ENCODE data around the gene INO80C.

Gene INO80C, protein sequence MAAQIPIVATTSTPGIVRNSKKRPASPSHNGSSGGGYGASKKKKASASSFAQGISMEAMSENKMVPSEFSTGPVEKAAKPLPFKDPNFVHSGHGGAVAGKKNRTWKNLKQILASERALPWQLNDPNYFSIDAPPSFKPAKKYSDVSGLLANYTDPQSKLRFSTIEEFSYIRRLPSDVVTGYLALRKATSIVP

DNA sequence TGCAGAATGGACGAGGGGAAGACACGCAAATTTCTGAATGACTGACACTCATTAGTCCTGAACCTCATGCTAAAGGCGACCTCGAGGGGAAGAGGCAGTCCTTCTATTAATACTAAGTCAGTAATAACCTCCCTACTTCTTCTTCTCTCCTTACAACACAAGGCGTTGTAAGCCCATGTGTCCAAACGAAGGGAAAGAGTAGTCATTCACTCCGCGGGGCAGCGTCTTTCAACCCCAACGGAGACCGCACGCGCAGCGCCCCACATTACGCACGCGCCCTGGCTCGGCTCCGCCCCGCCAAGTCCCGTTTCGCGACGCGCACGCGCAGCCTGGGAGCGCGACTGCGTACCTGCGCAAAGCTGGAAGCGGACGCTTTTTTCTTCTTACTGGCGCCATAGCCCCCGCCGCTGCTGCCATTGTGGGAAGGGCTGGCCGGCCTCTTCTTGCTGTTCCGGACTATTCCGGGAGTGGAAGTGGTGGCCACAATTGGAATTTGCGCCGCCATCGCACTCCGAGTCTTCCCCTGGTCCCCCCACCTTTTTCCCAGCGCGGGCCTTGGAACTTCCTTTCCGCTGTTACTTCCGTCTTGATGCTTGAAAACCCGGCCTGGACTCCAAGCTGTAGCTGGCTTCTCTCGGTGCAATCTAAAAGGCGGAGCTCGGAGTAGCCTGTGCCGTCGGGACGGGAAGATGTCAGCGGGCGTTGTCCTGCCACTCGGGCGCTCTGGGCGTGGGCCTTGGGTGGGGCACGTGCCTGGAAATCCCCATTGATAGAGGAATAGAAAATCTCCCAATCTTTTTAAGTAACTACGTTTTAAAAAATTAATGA lies at the start of gene INO80C:
Gene INO80C (minus strand): TSS at position 591 of the 828 bp plus-strand sequence. CDS start 86 bp downstream, at position 505.
- no peaks in the 10 kb centered on the region for H3K9me3 ChIP-seq (ENCODE audit: low read depth, low read length)
- peak within 1 kb of the TSS; percentile 92 for H3K9ac ChIP-seq (ENCODE audit: insufficient read length)
- peak; percentile 84 for DNase-seq (ENCODE audit: low read depth, low spot score)
- H3K27ac ChIP-seq, result peak within 1 kb of the TSS; percentile 96
- peak within 1 kb of the TSS; percentile 90 for H3K4me3 ChIP-seq
- no peak for TF ChIP-seq EZH2 (IDR thresholded peaks at IDR 0.05)
- peak; percentile 96 for TF ChIP-seq POLR2AphosphoS5 (IDR thresholded peaks at IDR 0.05; ENCODE audit: borderline replicate concordance, low read depth, low read length)
- TF ChIP-seq FOXP2 (optimal IDR thresholded peaks at IDR 0.05; ENCODE audit: control extremely low read depth, extremely low read length, insufficient read depth), result peak; percentile 41
- H3K36me3 ChIP-seq (ENCODE audit: insufficient read depth, low read length), result peaks cover 3% of the 10 kb centered on the region; the same call in 1 of the 2 replicates

DNA sequence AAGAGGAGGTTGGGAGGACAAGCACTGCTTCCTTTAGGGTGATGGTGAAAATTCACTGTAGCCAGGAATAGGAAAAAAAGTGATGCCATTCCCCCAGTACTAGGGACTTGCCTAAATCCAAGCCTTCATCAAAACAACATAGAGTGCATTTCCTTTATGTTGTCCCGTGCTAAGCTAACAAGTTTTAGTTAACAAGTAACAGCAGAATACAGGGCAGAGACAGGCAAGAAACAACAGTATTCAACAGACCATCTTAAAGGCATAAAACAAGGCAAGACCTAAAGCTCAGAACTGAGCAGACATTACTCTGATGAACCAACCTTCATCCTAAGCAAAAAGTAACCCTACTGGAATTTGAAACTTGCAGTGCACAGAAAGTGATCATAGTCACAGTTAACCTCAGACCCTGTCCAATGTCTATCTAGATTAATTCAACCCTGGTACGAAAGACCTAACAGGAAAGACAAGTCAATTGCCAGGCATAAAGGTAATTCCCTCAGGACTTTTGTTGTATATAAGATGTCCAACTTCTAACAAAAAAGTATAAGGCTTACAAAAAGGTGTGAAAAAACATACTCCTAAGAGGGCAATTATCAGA lies 49.3 kb upstream of the INO80C start:
- H3K9ac ChIP-seq (ENCODE audit: insufficient read length), result no peak overlapping the region
- TF ChIP-seq EZH2 (IDR thresholded peaks at IDR 0.05) (no peak), POLR2AphosphoS5 (IDR thresholded peaks at IDR 0.05; ENCODE audit: borderline replicate concordance, low read depth, low read length) (no peak), FOXP2 (optimal IDR thresholded peaks at IDR 0.05; ENCODE audit: control extremely low read depth, extremely low read length, insufficient read depth) (no peak)
- DNase-seq (ENCODE audit: low read depth, low spot score), result no peak
- no peaks in the 10 kb centered on the region for H3K9me3 ChIP-seq (ENCODE audit: low read depth, low read length)
- no peak overlapping the region for H3K4me3 ChIP-seq
- no peaks in the 10 kb centered on the region for H3K36me3 ChIP-seq (ENCODE audit: insufficient read depth, low read length)
- no peak overlapping the region for H3K27ac ChIP-seq

DNA sequence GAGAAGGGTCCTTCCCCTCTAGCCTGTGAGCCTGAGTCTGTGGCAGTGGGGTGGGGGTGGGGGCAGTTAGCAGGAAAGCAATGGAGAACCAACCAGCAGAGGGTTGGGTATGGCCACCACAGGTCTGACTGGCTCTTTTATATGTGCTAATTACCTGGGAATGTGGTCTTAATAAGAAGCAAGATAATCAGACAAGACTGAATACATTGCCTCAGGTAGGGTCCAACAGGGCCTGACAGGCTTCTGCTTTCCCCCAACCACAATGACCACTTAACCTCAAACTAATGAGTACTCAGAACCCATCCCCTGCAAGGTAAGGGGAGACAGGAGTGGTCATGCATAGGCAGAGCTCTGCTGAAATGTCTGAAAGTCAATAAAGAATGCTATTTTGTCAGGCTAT lies 44.6 kb upstream of the INO80C start:
- no peak for DNase-seq (ENCODE audit: low read depth, low spot score)
- Histone ChIP-seq H3K36me3 (ENCODE audit: insufficient read depth, low read length) (no peaks in the 10 kb centered on the region), H3K9ac (ENCODE audit: insufficient read length) (no peak overlapping the region), H3K9me3 (ENCODE audit: low read depth, low read length) (0 out of 2 replicates have a peak, but pooled peaks cover 4% of the 10 kb centered on the region), H3K4me3 (no peak overlapping the region), H3K27ac (no peak overlapping the region)
- TF ChIP-seq POLR2AphosphoS5 (IDR thresholded peaks at IDR 0.05; ENCODE audit: borderline replicate concordance, low read depth, low read length) (no peak), EZH2 (IDR thresholded peaks at IDR 0.05) (no peak), FOXP2 (optimal IDR thresholded peaks at IDR 0.05; ENCODE audit: control extremely low read depth, extremely low read length, insufficient read depth) (no peak)

DNA sequence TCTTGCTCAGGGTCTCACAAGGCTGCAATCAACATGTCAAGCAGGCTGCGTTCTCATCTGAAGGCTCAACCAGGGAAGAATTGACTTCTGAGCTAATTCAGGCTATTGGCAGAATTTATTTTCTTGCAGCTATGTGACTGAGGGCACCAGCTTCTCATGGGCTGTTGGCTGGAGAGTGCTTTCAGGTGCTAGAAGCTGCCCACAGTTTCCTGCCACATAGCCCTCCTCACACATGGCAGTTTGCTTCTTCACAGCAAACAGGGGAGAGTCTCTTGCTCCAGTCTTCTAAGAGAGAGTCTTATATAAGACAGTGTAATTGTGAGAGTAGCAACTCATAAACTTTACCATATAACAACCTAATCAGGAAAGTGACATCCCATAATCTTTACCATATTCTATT lies 37.5 kb upstream of the INO80C start:
- H3K36me3 ChIP-seq (ENCODE audit: insufficient read depth, low read length), result no peaks in the 10 kb centered on the region
- H3K9me3 ChIP-seq (ENCODE audit: low read depth, low read length), result peaks cover 4% of the 10 kb centered on the region; the same call in 1 of the 2 replicates
- TF ChIP-seq EZH2 (IDR thresholded peaks at IDR 0.05) (no peak), POLR2AphosphoS5 (IDR thresholded peaks at IDR 0.05; ENCODE audit: borderline replicate concordance, low read depth, low read length) (no peak), FOXP2 (optimal IDR thresholded peaks at IDR 0.05; ENCODE audit: control extremely low read depth, extremely low read length, insufficient read depth) (no peak)

DNA sequence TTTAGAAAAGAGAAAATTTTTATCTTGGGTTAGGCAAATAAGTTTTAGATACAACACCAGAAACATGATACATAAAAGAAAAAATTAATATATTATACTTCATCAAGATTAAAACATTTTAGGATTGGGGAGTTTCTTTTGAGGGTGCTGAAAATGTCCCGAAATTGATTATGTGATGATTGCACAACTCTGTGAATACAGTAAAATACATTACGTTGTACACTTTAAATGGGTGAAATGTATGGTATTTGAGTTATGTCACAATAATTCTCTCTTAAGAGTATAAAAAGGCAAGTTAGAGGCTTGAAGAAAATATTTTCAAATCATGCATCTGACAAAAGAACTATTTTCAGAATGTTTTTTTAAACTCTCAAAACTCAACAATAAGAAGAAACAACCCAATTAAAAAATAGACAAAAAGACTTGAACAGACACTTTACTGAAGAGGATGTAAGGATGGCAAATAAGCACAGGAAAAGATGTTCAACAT lies 36.2 kb upstream of the INO80C start:
- H3K9me3 ChIP-seq (ENCODE audit: low read depth, low read length), result peaks cover 2% of the 10 kb centered on the region; the same call in 1 of the 2 replicates
- TF ChIP-seq EZH2 (IDR thresholded peaks at IDR 0.05), result no peak
- no peak for TF ChIP-seq FOXP2 (optimal IDR thresholded peaks at IDR 0.05; ENCODE audit: control extremely low read depth, extremely low read length, insufficient read depth)
- TF ChIP-seq POLR2AphosphoS5 (IDR thresholded peaks at IDR 0.05; ENCODE audit: borderline replicate concordance, low read depth, low read length), result no peak
- no peak overlapping the region for H3K27ac ChIP-seq
- H3K9ac ChIP-seq (ENCODE audit: insufficient read length), result no peak overlapping the region
- no peak for DNase-seq (ENCODE audit: low read depth, low spot score)
- no peak overlapping the region for H3K4me3 ChIP-seq
- H3K36me3 ChIP-seq (ENCODE audit: insufficient read depth, low read length), result no peaks in the 10 kb centered on the region

More for the DNA sequence above, 37.5 kb upstream of the INO80C start:
- Histone ChIP-seq H3K4me3 (no peak overlapping the region), H3K27ac (no peak overlapping the region), H3K9ac (ENCODE audit: insufficient read length) (no peak overlapping the region)
- DNase-seq (ENCODE audit: low read depth, low spot score), result no peak

DNA sequence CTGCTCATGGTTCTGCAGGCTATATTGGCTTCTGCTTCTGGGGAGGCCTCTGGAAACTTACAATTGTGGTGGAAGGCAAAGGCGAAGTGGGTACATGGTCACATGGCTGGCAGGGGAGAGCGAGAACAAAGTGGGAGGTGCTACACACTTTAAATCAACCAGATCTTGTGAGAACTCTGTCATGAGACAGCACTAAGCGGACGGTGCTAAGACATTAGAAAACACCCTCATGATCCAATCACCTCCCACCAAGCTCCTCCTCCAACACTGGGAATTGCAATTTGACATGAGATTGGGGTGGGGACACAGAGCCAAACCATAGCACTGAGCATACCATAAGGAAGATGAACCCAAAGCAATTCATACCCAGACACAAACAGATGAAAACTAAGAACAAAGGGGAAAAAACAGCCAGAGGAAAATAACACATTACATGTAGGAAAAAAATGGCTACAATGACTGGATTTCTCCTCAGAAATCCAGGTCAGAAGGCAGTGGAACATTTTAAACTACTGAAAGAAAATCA lies 31.1 kb upstream of the INO80C start:
- Histone ChIP-seq H3K9ac (ENCODE audit: insufficient read length) (no peak overlapping the region), H3K4me3 (no peak overlapping the region), H3K36me3 (ENCODE audit: insufficient read depth, low read length) (no peaks in the 10 kb centered on the region), H3K27ac (no peak overlapping the region), H3K9me3 (ENCODE audit: low read depth, low read length) (no peaks in the 10 kb centered on the region; the same call in 1 of the 2 replicates)
- DNase-seq (ENCODE audit: low read depth, low spot score), result no peak
- TF ChIP-seq EZH2 (IDR thresholded peaks at IDR 0.05) (no peak), POLR2AphosphoS5 (IDR thresholded peaks at IDR 0.05; ENCODE audit: borderline replicate concordance, low read depth, low read length) (no peak), FOXP2 (optimal IDR thresholded peaks at IDR 0.05; ENCODE audit: control extremely low read depth, extremely low read length, insufficient read depth) (no peak)

DNA sequence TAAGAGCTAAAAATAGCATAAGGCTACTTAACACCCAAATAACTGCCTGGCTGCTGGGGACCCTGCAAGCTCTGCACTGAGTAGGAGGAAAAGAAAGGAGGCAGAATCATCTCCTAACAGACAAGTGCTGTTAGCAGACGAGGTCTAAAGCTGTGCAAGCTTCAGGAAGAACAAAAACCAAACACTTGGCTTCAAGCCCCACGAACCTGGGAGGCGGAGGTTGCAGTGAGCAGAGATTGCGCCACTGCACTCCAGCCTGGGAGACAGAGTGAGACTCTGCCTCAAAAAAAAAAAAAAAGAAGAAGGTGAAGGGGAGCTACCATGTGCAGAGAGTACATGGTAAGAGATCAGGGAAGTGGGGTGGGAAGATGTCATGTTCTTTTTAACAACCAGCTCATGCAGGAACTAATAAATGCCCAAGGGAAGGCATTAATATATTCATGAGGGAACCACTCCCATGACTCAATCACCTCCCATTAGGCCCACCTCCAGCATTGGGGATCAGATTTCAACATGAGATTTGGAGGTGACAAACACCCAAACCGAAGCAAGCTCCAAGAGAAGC lies 28.8 kb upstream of the INO80C start:
- Histone ChIP-seq H3K36me3 (ENCODE audit: insufficient read depth, low read length) (no peaks in the 10 kb centered on the region), H3K4me3 (peak overlapping the region; percentile 66), H3K9me3 (ENCODE audit: low read depth, low read length) (no peaks in the 10 kb centered on the region; the same call in 1 of the 2 replicates), H3K9ac (ENCODE audit: insufficient read length) (no peak overlapping the region), H3K27ac (peak overlapping the region; percentile 51)
- no peak for TF ChIP-seq EZH2 (IDR thresholded peaks at IDR 0.05)
- TF ChIP-seq POLR2AphosphoS5 (IDR thresholded peaks at IDR 0.05; ENCODE audit: borderline replicate concordance, low read depth, low read length), result no peak
- TF ChIP-seq FOXP2 (optimal IDR thresholded peaks at IDR 0.05; ENCODE audit: control extremely low read depth, extremely low read length, insufficient read depth), result no peak
- peak; percentile 45 for DNase-seq (ENCODE audit: low read depth, low spot score)
